ENCODE data around the gene NBAS.

- TF ChIP-seq CTCF (IDR thresholded peaks at IDR 0.05; ENCODE audit: low read depth, low read length) = no peak
- no peak for TF ChIP-seq EZH2phosphoT487 (IDR thresholded peaks at IDR 0.05; ENCODE audit: low read depth)
Observed at GRCh38 chr2:15480552-15480951, 80.6 kb downstream of the NBAS start.
